CD14-positive monocyte (primary cell): ENCODE results near the gene NAGPA. TPM values are rescaled to one million over a fixed set of nuclear protein-coding genes. Genes with fewer than 3 reads are reported as not detected.
"Not testable (repeated sequence)": the region's sequence is repeated elsewhere in the genome, so short reads cannot be mapped to it uniquely, and the experiment has no call there.

Experiments used
- DNase-seq, 3 donors: peaks; one replicate each; pipeline ENCODE4 v3.0.0-alpha.2; 2011 to 2022
- H2AFZ ChIP-seq: 2 replicates; pipeline ENCODE4 v1.6.0; 2012; ENCODE audit warnings: mild to moderate bottlenecking, low read depth, low read length, inconsistent platforms; ENCODE audit not compliant: insufficient read depth, poor library complexity, severe bottlenecking
- H3K27ac ChIP-seq, 2 donors: 1 replicate in 1 of 2; 2 replicates in 1 of 2; pipeline ENCODE4 v1.5.1; 2012 to 2013; ENCODE audit warnings: low read length in 2 of 2, control low read depth in 1 of 2, inconsistent platforms in 1 of 2, low read depth in 1 of 2, mild to moderate bottlenecking in 1 of 2
- H3K27me3 ChIP-seq, 2 donors: one replicate each; pipeline versions ENCODE4 v1.6.0 to v1.6.1; 2011 to 2013; ENCODE audit warnings: low read length in 2 of 2; ENCODE audit not compliant: control insufficient read depth in 2 of 2, insufficient read depth in 2 of 2
- H3K36me3 ChIP-seq, 2 donors: replicated peaks in 1 of 2; 1 replicate in 1 of 2; 2 replicates in 1 of 2; pipeline versions ENCODE4 v1.5.1 to v1.6.1; 2012 to 2013; ENCODE audit warnings: low read length in 2 of 2, control low read depth in 1 of 2, inconsistent platforms in 1 of 2, mild to moderate bottlenecking in 1 of 2; ENCODE audit not compliant: insufficient read depth in 2 of 2, control insufficient read depth in 1 of 2
- H3K4me1 ChIP-seq, 2 donors: 1 replicate in 1 of 2; 2 replicates in 1 of 2; pipeline versions ENCODE4 v1.5.1 to v1.6.1; 2012 to 2013; ENCODE audit warnings: low read length in 2 of 2, control low read depth in 1 of 2, inconsistent platforms in 1 of 2, mild to moderate bottlenecking in 1 of 2, moderate library complexity in 1 of 2; ENCODE audit not compliant: insufficient read depth in 2 of 2, control insufficient read depth in 1 of 2
- H3K4me2 ChIP-seq: replicated peaks from 2 replicates; pipeline ENCODE3; 2012; ENCODE audit warnings: low read length, moderate library complexity, mild to moderate bottlenecking; ENCODE audit not compliant: poor library complexity, severe bottlenecking; ENCODE audit errors: extremely low read depth
- H3K4me3 ChIP-seq, 3 experiments: fragments of 200-600 bp in 1 of 3; sonication (generic) in 1 of 3; replicated peaks in 1 of 3; 1 replicate in 2 of 3; 2 replicates in 1 of 3; pipeline ENCODE4 v1.5.1; 2011 to 2013; ENCODE audit warnings: low read length in 3 of 3, mild to moderate bottlenecking in 3 of 3, control low read depth in 2 of 3, low read depth in 2 of 3, inconsistent platforms in 1 of 3, moderate library complexity in 1 of 3
- H3K79me2 ChIP-seq: 2 replicates; pipeline ENCODE4 v1.6.0; 2012; ENCODE audit warnings: mild to moderate bottlenecking, control low read depth, inconsistent platforms, low read length, moderate library complexity; ENCODE audit not compliant: insufficient read depth
- H3K9ac ChIP-seq: 2 replicates; pipeline ENCODE4 v1.6.0; 2017; ENCODE audit warnings: low read length, mild to moderate bottlenecking; ENCODE audit not compliant: insufficient read depth, poor library complexity, severe bottlenecking
- H3K9me3 ChIP-seq, 2 donors: replicated peaks in 1 of 2; 1 replicate in 1 of 2; 2 replicates in 1 of 2; pipeline versions ENCODE4 v1.5.1 to v1.6.1; 2012 to 2013; ENCODE audit warnings: low read length in 2 of 2, control low read depth in 1 of 2; ENCODE audit not compliant: control insufficient read depth in 1 of 2, insufficient read depth in 1 of 2
- H4K20me1 ChIP-seq: 2 replicates; pipeline ENCODE4 v1.6.0; 2012; ENCODE audit warnings: mild to moderate bottlenecking, low read length, control low read depth, moderate library complexity; ENCODE audit not compliant: insufficient read depth
- H3K27ac Mint-ChIP-seq, 7 donors: one replicate each; pipeline ENCODE4 v1.8.0; 2020; ENCODE audit warnings: mild to moderate bottlenecking in 7 of 7, mixed read lengths in 7 of 7, moderate library complexity in 6 of 7, inconsistent platforms in 2 of 7
- H3K27me3 Mint-ChIP-seq, 3 donors: one replicate each; pipeline ENCODE4 v1.8.0; 2021 to 2022; ENCODE audit warnings: low read depth in 3 of 3, mild to moderate bottlenecking in 3 of 3, mixed read lengths in 3 of 3, moderate library complexity in 3 of 3, inconsistent platforms in 1 of 3
- H3K36me3 Mint-ChIP-seq, 2 donors: one replicate each; pipeline ENCODE4 v1.8.0; 2020; ENCODE audit warnings: mixed read lengths in 2 of 2, inconsistent platforms in 1 of 2, mild to moderate bottlenecking in 1 of 2
- H3K4me1 Mint-ChIP-seq: one replicate; pipeline ENCODE4 v1.8.0; 2020; ENCODE audit warnings: mild to moderate bottlenecking, mixed read lengths
- H3K4me3 Mint-ChIP-seq, 2 donors: one replicate each; pipeline ENCODE4 v1.8.0; 2020; ENCODE audit warnings: mild to moderate bottlenecking in 2 of 2, mixed read lengths in 2 of 2, moderate library complexity in 1 of 2
- H3K9me3 Mint-ChIP-seq, 7 donors: one replicate each; pipeline ENCODE4 v1.8.0; 2020 to 2022; ENCODE audit warnings: mixed read lengths in 7 of 7, mild to moderate bottlenecking in 6 of 7, moderate library complexity in 6 of 7, inconsistent platforms in 2 of 7
- CTCF ChIP-seq: fragments of 200-600 bp; IDR thresholded peaks from one replicate; pipeline ENCODE4 v1.8.0; 2022; ENCODE audit warnings: antibody characterized with exemption, mild to moderate bottlenecking
- WGBS: methylation state at CpG from one replicate; pipeline ENCODE4 v1.1.5; 2013; ENCODE audit warnings: missing lambda C conversion rate; ENCODE audit not compliant: insufficient coverage; 5-methylcytosine and 5-hydroxymethylcytosine counted together
- intact Hi-C, 2 donors: fragments of 100-400 bp; cut with micrococcal nuclease; formaldehyde crosslinking; loops; one replicate each; pipeline versions ENCODE4 v1.15.0 to v1.15.1; 2023
- polyA plus RNA-seq, 3 donors: library from polyadenylated mRNA; depleted of rRNA in 1 of 3; unstranded in 2 of 3; stranded (reverse) in 1 of 3; fragments of 300-500 nt in 2 of 3; fragments of >200 nt in 1 of 3; fragmentation: Illumina TruSeq in 2 of 3; gene quantifications; 1 replicate in 2 of 3; 2 replicates in 1 of 3; pipeline ENCODE4 v1.2.3, GENCODE V29; 2012 to 2021

NAGPA gene
- polyA plus RNA-seq, 3 donors, result 44.1 to 51.5 (median 44.9) TPM

GRCh38 chr16:5075637-5076036 lies 41.9 kb upstream of the NAGPA start:
- Mint-ChIP-seq H3K9me3 (peaks cover 0 to 1% (median 0%) of the 10 kb centered on the region in 7 donors), H3K27me3 (no peaks in the 10 kb centered on the region), H3K4me1 (peaks cover 19% of the 10 kb centered on the region), H3K27ac (peak overlapping the region in 1 of 7 donors; percentile 21), H3K36me3 (peaks cover 45 to 62% of the 10 kb centered on the region in 2 donors), H3K4me3 (no peak overlapping the region)
- DNase-seq, result no peak
- intact Hi-C loops, result no loop called here
- H3K4me2 ChIP-seq, result no peak overlapping the region
- no peaks in the 10 kb centered on the region for H3K27me3 ChIP-seq
- no peaks in the 10 kb centered on the region for H3K9me3 ChIP-seq
- H3K79me2 ChIP-seq, result peaks cover 9% of the 10 kb centered on the region
- no peak overlapping the region for H2AFZ ChIP-seq
- TF ChIP-seq CTCF, result no peak
- H3K4me3 ChIP-seq, result no peak overlapping the region
- peaks cover 16 to 20% of the 10 kb centered on the region in 2 donors for H3K4me1 ChIP-seq
- no peak overlapping the region for H3K27ac ChIP-seq
- no peaks in the 10 kb centered on the region for H4K20me1 ChIP-seq
- H3K36me3 ChIP-seq, result peaks cover 35 to 36% of the 10 kb centered on the region in 2 donors
- 85% methylated on average over 2 of the region's 5 CpGs for WGBS
- no peak overlapping the region for H3K9ac ChIP-seq

GRCh38 chr16:5073771-5074170 lies 40.0 kb upstream of the NAGPA start:
- H3K27me3 Mint-ChIP-seq, H3K4me2 ChIP-seq, H2AFZ ChIP-seq, H3K27me3 ChIP-seq, H3K79me2 ChIP-seq, H3K9ac ChIP-seq, H3K9me3 Mint-ChIP-seq, H4K20me1 ChIP-seq, intact Hi-C loops, H3K27ac Mint-ChIP-seq, H3K4me3 ChIP-seq, H3K27ac ChIP-seq, H3K9me3 ChIP-seq, H3K4me3 Mint-ChIP-seq, DNase-seq: not testable (repeated sequence)
- Histone ChIP-seq H3K4me1 (peaks cover 16 to 20% of the 10 kb centered on the region in 2 donors), H3K36me3 (peaks cover 30 to 35% of the 10 kb centered on the region in 2 donors)
- Mint-ChIP-seq H3K4me1 (peaks cover 19% of the 10 kb centered on the region), H3K36me3 (peaks cover 36 to 43% of the 10 kb centered on the region in 2 donors)
- WGBS, result 95% methylated on average over 3 of the region's 15 CpGs
